Hypothalamus (tissue), 51 donors: Measurements from ENCODE around the gene SH3RF2.

Source experiments
- DNase-seq, 51 donors: peaks; one replicate each; lab custom pipeline; 2025; lab: John Stamatoyannopoulos, UW

Gene SH3RF2

GRCh38 chr5:146032911-146033310 lies 96.5 kb downstream of the SH3RF2 start:
- DNase-seq: no peak

- no peak for DNase-seq
Measured at GRCh38 chr5:146034127-146034526, 97.7 kb downstream of the SH3RF2 start.

GRCh38 chr5:146034605-146035004 lies 98.2 kb downstream of the SH3RF2 start:
- no peak for DNase-seq

- DNase-seq: no peak
Measured at GRCh38 chr5:146039420-146039819, 103.0 kb downstream of the SH3RF2 start.

- DNase-seq: no peak
Measured at GRCh38 chr5:146040527-146040926, 104.1 kb downstream of the SH3RF2 start.

GRCh38 chr5:146041180-146041789 lies 104.9 kb downstream of the SH3RF2 start:
- no peak for DNase-seq

GRCh38 chr5:146042628-146043279 lies 106.4 kb downstream of the SH3RF2 start:
- no peak for DNase-seq

GRCh38 chr5:146043722-146044121 lies 107.3 kb downstream of the SH3RF2 start:
- no peak for DNase-seq

- DNase-seq: no peak
Measured at GRCh38 chr5:146047396-146047795, 111.0 kb downstream of the SH3RF2 start.

GRCh38 chr5:146048994-146049703 lies 112.8 kb downstream of the SH3RF2 start:
- peak in 29 of 51 donors; percentile 1 to 45 (median 10) for DNase-seq

GRCh38 chr5:146049704-146050026 lies 113.3 kb downstream of the SH3RF2 start:
- DNase-seq: no peak

GRCh38 chr5:146050086-146050485 lies 113.7 kb downstream of the SH3RF2 start:
- DNase-seq: no peak

- no peak for DNase-seq
Measured at GRCh38 chr5:146051678-146052077, 115.3 kb downstream of the SH3RF2 start.

- DNase-seq: no peak
Measured at GRCh38 chr5:146052780-146053179, 116.4 kb downstream of the SH3RF2 start.

- no peak for DNase-seq
Measured at GRCh38 chr5:146055432-146055831, 119.1 kb downstream of the SH3RF2 start.

- no peak for DNase-seq
Measured at GRCh38 chr5:146059460-146060220, 123.3 kb downstream of the SH3RF2 start.

- DNase-seq: no peak
Measured at GRCh38 chr5:146060221-146060585, 123.8 kb downstream of the SH3RF2 start.

- DNase-seq: no peak
Measured at GRCh38 chr5:146066968-146067367, 130.6 kb downstream of the SH3RF2 start.

GRCh38 chr5:146068206-146068605 lies 131.8 kb downstream of the SH3RF2 start:
- peak in 2 of 51 donors; percentile 1 to 3 for DNase-seq

GRCh38 chr5:146068977-146069779 lies 132.8 kb downstream of the SH3RF2 start:
- no peak for DNase-seq

GRCh38 chr5:146069780-146070099 lies 133.4 kb downstream of the SH3RF2 start:
- DNase-seq: no peak
